Epidermal melanocyte (primary cell): ENCODE measurements around the gene PRKACB.
"Not testable (repeated sequence)": the region's sequence is repeated elsewhere in the genome, so short reads cannot be mapped to it uniquely, and the experiment has no call there.

Experiments
- DNase-seq: peaks from one replicate; pipeline ENCODE4 v3.0.0; 2011; ENCODE audit warnings: low spot score; ENCODE audit not compliant: insufficient read length

PRKACB gene

DNA sequence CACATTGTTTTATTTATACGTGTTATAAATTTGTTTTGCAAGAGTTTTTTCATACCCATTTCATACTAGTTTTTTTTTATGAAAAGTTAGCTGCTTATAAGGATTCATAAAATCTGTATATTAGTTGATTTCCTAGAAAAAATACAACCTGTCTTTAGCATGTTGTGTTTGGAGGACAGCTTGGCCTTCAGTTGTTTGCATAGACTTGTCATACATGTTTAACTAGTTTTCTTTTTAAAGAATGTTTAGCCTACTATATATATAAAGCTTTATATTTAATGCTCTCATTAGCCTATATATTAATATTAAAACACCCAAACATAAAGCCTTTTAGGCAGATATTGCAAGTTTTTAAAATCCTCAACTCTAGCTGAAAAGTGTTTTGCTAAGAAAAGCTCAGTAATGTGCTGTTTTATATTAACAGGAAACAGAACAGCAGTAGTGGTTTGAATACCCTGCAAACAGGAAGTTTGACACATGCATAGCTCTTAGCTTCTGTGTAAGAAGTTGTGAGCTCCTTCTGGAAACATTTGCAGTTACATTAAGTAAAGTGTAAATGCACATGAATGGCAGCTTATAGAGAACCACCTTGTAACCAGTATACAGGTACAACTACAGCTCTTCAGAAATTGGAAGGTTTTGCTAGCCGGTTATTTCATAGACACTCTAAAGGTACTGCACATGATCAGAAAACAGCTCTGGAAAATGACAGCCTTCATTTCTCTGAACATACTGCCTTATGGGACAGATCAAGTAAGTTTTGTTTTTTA lies at the start of gene PRKACB:
PRKACB (plus strand) TSS at position 476 of the 770 bp plus-strand sequence; CDS start at position 567, 91 bp downstream.
- DNase-seq, result no peak

DNA sequence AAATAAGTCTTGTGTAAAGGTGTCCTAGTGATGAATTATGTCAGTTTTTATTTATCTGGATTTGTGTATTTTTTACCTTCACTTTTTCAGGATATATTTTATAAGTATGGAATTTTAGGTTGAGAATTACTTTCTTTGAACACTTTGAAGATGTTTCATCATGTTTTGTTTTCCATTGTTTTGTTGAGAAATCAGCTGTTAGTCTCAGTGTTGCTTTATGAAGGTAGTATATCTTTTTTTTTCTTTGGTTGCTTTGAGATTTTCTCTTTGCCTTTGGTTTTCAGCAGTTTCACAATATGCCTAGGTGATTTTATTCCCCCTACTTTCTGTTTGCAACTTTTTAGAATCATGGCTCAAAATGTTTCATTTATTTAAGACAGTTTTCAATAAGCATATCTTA lies 48.8 kb upstream of the PRKACB start:
- no peak for DNase-seq

DNA sequence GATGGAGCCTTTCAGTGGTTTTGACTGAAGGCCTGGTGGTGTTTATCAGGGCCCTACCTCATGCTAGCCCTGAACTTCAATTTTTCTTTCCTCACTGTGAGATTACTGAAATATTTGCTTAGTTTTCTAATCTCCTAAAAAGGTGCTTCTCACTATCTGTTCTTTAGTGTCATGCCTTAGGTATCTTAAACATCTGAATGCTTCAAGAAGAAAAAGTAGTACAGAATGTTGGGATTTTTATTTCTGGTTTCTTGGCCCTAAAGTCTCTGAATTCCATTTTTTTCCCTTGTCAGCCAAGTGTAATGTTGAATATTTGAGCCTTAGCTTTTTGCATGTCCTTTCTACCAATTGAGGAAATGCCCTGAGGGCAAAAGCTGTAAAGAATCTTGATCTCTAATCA lies 47.9 kb upstream of the PRKACB start:
- DNase-seq, result no peak

DNA sequence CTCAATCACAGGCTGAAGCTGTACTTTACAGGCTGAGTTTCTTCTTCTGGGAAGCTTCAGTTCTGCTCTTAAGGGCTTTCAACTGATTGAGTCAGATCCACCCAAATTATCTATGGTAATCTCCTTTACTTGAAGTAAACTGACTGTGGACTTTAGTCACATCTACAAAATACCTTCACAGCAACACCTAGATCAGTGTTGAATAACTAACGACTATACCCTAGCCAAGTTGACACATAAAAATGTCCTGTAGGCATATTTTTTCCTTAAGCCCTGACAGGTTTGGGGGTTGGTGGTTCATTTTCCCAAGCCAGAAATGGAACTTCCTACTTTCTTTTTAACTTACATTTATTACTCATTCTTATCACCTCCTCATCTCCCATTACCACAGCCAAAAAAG lies 42.9 kb upstream of the PRKACB start:
- DNase-seq, result no peak

DNA sequence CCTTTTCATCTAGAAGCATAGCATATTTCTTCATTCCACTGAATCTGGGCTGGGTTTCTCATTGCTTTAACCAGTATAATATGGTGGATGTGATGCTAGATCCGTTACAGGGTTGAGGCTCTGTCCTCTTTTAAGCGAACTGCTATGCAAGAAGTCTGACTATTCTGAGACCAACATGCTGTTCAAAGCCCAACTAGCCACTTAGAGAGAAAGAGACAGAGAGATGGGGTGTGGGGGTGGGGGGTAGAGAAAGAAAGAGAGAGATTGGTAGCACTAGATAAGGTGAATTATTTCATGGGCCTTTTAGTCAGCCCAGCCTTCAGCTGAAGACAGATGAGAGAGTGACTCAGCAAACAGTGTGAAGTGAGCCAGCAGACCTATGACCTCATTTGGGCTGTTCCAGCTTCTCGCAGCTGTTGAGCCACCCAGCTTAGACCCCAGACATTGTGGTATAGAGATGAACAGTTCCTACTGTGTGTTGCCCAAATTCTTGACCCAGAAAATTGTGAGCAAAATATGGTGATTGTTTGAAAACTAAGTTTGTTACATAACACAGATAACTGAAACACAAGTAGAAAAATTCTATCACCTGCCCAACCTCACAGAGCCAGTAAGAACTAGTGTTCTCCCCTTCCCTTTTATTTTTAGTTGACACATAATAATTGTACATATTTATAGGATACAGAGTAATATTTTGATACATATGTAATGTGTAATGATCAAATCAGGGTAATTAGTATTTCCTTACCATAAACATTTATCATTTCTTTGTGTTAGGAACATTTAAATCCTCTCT lies 40.7 kb upstream of the PRKACB start:
- DNase-seq, result no peak

DNA sequence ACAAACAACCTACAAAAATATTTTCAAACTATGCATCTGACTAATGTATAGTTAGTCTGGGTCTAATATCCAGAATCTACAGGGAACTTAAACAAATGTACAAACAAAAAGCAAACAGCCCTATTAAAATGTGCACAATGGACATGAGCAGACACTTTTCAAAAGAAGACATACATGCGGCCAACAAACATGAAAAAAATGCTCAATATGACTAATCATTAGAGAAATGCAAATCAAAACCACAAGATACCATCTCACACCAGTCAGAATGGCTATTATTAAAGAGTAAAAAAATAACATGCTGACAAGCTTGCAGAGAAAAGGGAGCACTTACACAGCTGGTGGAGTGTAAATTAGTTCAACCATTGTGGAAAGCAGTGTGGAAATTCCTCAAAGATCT lies 36.5 kb upstream of the PRKACB start:
- DNase-seq, result not testable (repeated sequence)

DNA sequence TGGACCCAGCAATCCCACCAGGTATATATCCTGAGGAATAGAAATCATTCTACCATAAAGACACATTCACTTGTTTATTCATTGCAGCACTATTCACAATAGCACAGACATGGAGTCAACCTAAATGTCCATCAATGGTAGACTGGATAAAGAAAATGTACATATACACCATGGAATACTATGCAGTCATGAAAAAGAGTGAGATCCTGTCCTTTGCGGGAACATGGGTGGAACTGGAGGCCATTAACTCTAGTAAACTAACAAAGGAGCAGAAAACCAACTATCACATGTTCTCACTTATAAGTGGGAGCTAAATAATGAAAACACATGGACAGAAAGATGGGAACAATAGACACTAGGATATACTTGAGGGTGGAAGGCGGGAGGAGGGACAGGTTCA lies 36.1 kb upstream of the PRKACB start:
- DNase-seq, result no peak

DNA sequence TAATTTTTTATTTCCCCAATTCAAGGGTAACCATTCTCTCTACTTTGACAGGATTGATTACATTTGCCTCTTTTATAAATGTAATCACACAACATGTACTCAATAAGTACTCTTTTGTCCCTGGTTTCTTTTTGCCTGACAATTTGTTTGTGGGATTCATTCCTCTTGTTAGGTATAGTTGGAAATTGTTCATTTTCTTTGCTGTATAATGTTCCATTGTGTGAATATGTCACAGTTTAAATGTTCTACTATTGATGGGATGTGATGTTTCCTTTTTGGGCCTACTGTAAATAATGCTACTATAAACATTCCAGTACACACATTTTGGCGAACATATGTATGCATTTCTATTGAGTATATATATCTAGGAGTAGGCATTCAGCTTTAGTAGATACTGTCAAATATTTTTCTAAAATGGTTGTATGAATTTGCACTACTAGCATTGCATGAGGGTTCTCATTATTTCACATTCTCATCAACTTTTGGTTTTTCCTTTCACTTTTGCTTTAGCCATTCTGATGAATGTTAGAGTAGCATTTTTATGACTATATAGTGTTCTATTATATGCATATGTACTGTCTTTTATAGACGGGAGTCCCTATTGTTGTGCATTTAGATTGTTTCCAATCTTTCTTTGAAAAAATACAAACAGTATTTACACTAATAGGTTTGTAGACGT lies 35.0 kb upstream of the PRKACB start:
- no peak for DNase-seq

DNA sequence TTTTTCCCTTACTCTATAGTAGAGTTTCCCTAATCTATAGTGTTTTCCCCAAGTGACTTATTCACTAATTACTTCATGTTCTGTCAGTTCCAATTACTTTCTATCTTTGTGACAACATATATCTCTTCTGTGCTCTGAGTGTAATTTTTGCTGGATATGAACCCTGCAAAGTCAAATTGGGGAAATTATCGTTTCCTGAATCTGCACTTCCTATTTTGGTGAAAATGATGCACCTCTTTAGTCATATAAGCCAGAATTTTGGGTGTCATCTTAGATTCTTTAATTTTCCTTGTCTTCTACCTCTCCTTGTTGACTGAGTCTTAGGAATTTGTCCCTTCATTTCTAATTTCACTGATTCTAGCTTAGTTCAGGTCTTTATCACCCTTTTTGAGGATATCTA lies 33.4 kb upstream of the PRKACB start:
- DNase-seq, result no peak

DNA sequence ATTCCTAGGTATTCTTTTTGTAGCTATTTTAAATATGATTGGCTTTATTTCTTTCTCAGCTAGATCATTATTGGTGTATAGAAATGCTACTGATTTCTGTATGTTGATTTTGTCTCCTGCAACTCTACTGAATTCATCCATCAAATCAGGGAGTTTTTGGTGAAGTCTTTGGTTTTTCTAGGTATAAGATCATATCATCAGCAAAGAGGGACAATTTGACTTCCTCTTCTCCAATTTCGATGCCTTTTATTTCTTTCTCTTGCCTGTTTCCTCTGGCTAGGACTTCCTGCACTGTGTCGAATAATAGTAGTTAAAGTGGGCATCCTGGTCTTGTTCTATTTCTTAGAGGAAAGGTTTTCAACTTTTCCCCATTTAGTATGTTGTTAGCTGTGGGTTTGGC lies 27.5 kb upstream of the PRKACB start:
- DNase-seq, result no peak

DNA sequence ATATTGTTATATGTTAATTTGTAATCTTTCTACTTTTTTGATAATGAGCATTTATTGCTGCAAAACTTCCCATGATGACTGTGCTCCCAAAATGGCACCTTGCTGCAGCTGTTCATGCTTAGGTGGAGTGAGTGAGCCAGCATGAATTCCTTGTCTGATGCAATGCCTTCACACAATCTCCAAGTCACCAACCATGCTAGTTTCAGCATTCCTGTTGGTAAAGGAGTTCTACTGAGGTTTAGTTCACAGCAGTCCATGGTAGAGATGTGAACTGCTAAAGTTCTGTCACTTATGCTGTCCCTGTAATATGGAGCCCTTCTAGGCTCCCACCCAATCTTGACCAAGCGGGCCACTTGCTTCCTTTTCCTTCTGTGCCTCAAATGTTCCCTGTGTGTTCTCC lies 26.2 kb upstream of the PRKACB start:
- DNase-seq, result no peak

DNA sequence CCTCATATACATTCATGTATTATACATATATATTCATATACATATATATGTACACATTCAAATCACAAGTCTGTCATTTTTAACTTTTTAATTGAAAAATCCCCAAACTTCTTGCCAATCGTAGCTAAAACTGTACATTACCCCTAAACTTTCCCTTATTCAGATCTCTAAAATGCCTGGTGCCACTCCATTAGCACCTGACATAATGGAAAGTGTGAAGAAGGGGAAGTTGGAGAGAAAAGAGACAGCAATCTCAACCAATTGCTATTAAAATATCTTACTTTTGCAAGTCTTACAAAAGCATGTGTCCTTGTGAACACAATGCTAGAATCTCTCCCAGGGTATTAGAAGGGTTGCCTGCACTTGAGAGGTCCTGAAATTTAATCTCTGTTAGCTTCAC lies 22.7 kb upstream of the PRKACB start:
- DNase-seq, result no peak

DNA sequence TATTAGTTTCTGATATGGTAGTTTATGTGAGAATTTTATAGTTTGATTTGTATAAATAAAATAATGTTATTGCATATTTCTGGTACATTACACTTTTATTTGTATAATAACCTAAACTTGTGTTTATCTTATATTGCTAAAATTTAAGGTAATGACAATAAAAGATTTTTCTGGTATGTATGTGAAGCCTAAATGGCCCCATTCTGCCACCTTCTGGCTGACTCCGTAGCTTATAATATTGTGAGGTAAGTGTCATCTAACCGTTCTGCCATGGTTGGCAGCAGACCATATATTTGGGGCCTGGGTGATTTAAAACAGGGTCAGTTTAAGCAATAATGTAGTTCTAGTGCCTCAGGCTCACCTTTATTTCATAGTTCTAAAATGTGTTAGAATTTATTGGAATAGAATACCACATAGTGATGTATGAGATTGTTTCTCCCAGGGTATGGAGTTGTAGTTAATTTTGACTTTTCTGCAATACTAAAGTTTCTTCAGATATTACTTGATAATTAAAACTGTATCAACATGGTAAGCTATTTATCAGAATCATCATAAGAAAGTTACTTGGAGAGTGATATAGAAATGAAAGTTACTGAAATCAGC lies 21.2 kb upstream of the PRKACB start:
- no peak for DNase-seq

DNA sequence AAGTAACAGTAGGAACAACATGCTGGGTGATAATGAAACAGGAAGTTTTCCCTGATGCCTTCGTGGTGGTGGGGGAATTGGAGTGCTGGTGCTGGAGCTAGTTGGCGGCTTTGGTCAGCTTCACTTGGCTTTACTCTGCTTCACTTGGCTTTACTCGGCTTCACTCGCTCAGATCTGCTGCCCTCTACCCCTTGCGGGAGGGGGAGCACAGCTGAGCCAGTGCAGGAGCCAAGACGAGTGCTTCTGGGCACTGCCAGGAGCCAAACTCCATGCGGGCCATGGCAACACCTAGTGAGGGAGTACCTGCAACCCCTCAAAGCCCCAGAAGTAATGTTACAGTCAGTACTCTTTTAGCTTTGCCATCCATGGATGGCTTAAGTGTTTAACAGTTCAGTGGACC lies 10.6 kb upstream of the PRKACB start:
- no peak for DNase-seq

DNA sequence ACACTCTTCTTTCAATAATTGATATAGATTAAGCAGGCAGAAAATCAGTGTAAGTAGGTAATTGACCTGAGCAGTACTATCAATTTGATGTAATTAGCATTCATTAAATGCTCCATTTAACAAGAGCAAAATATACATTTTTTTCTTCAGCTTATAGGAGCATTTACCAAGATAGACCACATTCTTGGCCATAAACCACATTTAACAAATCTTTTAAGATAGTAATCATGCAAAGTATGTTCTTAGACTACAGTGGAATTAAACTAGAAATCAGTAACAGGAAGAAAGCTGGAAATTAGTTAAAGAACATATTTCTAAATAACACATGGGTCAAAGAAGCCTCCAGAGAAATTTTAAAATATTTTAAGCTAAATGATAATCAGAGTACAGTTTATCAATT lies 8.7 kb upstream of the PRKACB start:
- DNase-seq, result no peak

DNA sequence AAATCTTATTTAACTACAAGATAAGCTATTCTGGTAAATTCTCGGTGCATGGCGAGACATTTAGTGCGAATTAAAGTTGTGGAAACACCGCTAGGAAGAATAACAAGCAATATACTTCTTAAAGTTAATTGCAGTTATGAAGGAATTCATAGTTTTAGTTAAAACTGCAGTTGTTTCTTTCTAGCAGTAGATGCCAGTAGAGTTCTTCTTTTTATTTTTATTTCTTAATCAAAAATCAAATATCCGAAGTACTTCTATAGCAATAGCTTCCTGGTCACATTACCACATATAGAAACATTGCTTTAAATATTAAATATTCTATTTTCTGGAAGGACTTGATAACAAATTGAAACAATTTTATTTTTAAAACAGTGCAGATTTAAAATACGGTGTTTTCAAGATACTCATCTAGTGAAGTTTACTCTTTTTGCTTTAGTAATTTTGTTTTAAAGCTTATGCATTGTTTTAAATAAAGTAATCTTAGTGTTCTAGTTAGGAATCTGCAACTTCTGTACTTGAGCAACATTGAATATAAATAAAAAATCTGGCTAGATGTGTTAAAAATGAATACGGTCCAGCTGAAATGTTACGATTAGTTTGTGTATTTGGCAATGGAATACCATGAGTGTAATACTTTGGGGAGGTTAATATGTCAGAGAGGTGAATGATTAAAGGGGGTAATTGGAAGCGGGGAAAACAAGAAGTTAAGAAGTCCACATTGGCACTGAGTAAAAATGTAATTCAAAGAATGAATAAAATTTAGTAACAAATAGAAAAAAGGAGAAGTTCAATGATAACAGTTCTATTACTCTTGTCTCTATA lies 2.7 kb upstream of the PRKACB start:
- no peak for DNase-seq

DNA sequence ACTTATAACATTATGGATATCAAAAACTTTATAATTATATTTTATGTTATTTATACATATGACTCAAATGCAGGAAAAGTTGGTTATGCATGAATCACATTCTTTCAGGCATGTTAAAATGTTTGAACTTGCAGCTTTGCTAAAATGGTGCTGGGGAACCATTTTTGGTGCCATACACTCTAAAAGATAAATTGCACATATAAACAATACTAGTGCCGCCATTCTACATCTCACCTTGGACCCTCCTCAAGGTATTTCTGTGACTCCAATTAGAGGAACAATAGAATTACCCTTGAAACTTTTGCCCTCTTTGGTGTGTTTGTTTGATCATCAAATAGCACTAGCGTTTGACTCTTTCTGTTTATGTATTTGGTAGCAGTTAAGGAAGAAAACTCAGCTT lies 997 bp downstream of the PRKACB start:
- no peak for DNase-seq

DNA sequence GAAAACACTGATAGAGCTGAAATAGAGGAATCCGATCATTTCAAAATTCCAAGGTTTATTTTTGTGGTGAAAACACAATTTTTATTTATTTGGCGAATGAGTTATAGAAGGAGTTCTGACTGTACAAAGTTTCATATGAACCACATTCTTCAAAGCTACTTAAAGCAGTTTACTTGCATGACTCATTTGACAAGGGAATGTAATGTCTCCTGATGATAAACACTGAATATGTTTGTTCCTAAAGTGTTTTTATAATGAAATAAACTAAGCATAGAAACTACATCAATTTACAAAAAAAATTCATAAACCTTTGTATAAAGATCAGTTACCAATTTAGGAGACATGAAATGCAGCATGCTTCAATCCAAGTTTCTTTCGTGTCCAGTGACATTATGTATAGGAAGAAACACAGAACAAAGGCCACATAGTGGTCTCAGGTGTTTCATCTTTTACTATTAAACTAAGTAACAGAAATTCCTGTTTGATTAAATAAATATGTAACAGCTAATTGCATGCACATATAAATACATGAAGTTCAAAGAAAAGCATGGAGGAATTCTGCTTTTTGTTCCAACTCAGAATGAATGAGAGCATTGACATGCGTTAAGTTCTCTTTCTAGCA lies 2.5 kb downstream of the PRKACB start:
- DNase-seq, result no peak

DNA sequence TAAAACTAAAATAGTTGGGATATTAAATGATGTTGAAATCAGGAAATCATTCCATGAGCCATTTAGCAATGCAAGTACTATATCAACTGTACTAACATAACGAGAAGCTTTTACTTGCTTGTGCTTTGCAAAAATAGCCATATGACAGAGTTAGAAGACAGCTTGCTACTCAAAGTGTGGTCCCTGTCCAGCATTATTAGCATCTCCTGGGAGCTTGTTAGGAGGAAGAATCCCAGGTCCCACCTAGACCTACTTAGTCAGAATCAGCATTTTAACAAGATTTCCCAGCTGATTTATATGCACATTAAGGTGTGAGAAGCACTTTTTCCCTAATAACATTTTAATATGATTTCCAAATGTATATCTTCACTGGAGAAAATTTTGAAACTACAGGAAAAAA lies 4.7 kb downstream of the PRKACB start:
- no peak for DNase-seq

DNA sequence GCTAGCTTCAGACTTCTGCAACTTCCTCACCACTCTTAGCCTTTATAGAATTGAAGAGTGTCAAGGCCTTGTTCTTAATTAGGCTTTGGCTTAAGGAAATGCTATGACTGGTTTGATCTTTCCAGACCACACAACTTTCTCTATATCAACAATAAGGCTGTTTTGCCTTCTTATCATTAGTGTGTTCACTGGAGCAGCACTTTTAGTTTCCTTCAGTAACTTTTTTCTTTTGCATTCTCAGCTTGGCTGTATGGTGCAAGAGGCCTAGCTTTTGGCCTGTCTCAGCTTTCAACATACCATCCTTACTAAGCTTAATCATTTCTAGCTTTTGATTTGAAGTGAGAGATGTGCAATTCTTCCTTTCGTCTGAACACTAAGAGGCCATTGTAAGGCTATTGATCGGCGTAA lies 8.6 kb downstream of the PRKACB start:
- DNase-seq, result no peak

DNA sequence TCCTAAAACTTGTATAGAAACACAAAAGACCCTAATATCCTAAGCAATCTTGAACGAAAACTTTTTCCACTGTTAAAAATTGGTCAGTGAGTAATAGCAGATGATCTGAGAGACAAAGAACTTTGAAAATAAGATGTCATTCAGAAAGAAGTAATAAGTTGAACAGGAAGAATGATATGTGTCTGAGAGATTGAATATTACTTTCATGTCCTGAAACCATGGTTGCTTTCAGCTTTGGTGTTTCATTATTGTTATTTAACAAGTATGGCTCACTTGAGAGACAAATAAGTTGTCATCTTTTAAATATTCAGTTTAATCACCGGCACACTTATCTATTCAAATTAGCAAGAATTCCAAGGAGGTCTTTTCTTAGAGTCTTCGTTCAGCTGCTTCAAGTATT lies 11.4 kb downstream of the PRKACB start:
- no peak for DNase-seq
